ENCODE measurements around the gene BSG.

DNA sequence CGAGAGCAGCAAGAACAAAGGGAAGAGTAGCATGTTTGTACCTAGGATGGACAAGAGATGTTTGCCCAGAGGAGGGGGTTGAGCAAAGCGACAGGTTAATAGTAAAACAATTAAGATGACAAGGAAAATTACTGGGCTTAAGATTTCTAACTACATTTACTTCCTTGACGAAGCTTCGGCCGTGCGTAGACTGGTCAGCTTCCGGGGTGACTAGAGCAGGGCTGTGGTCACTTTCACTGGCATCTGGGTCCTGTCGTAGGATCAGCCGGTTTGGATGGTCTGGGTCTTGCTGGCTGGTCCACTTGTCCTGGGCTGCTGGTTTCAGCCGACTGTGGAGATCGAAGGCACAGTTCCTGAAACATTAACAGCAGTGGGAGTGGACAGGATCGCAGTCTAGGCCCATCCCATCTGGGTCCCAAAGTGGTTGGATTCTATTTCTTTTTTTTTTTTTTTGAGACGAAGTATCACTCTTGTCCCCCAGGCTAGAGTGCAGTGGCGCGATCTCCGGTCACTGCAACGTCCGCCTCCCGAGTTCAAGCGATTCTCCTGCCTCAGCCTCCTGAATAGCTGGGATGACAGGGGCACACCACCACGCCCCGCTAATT is 5.0 kb upstream of the BSG start:
- TF ChIP-seq CTCF (conservative IDR thresholded peaks at IDR 0.05 in 1 of 2, IDR thresholded peaks at IDR 0.05 in 1 of 2; ENCODE audit: low read depth in 1 of 2, low read length in 2 of 2) (no peak), EZH2 (IDR thresholded peaks at IDR 0.05; ENCODE audit: low read length, missing control alignments) (no peak)
